NB4 (cell line): ENCODE results near the gene SEMA6A.

Source experiments
- DNase-seq: peaks from one replicate; pipeline ENCODE4 v3.0.0; 2010; ENCODE audit warnings: low read depth
- H3K4me3 ChIP-seq: one replicate; pipeline ENCODE4 v1.5.1; 2011; ENCODE audit warnings: mild to moderate bottlenecking, low read depth, low read length, moderate library complexity
- MYC ChIP-seq: IDR thresholded peaks from 2 replicates; pipeline ENCODE4 v1.6.1; 2011; ENCODE audit warnings: low read depth, low read length
- POLR2A ChIP-seq: IDR thresholded peaks from 2 replicates; pipeline ENCODE4 v1.6.1; 2011; ENCODE audit warnings: mild to moderate bottlenecking; ENCODE audit not compliant: insufficient read length; ENCODE audit errors: extremely low read depth
- TF ChIP-seq, protein P1 (sequence below): IDR thresholded peaks from 2 replicates; pipeline ENCODE4 v1.6.1; 2011; ENCODE audit warnings: low read depth, low read length
- TF ChIP-seq, protein P2 (sequence below): IDR thresholded peaks from one replicate; pipeline ENCODE4 v1.5.1; 2012; ENCODE audit warnings: low read depth, low read length

Gene SEMA6A, protein sequence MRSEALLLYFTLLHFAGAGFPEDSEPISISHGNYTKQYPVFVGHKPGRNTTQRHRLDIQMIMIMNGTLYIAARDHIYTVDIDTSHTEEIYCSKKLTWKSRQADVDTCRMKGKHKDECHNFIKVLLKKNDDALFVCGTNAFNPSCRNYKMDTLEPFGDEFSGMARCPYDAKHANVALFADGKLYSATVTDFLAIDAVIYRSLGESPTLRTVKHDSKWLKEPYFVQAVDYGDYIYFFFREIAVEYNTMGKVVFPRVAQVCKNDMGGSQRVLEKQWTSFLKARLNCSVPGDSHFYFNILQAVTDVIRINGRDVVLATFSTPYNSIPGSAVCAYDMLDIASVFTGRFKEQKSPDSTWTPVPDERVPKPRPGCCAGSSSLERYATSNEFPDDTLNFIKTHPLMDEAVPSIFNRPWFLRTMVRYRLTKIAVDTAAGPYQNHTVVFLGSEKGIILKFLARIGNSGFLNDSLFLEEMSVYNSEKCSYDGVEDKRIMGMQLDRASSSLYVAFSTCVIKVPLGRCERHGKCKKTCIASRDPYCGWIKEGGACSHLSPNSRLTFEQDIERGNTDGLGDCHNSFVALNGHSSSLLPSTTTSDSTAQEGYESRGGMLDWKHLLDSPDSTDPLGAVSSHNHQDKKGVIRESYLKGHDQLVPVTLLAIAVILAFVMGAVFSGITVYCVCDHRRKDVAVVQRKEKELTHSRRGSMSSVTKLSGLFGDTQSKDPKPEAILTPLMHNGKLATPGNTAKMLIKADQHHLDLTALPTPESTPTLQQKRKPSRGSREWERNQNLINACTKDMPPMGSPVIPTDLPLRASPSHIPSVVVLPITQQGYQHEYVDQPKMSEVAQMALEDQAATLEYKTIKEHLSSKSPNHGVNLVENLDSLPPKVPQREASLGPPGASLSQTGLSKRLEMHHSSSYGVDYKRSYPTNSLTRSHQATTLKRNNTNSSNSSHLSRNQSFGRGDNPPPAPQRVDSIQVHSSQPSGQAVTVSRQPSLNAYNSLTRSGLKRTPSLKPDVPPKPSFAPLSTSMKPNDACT

DNA sequence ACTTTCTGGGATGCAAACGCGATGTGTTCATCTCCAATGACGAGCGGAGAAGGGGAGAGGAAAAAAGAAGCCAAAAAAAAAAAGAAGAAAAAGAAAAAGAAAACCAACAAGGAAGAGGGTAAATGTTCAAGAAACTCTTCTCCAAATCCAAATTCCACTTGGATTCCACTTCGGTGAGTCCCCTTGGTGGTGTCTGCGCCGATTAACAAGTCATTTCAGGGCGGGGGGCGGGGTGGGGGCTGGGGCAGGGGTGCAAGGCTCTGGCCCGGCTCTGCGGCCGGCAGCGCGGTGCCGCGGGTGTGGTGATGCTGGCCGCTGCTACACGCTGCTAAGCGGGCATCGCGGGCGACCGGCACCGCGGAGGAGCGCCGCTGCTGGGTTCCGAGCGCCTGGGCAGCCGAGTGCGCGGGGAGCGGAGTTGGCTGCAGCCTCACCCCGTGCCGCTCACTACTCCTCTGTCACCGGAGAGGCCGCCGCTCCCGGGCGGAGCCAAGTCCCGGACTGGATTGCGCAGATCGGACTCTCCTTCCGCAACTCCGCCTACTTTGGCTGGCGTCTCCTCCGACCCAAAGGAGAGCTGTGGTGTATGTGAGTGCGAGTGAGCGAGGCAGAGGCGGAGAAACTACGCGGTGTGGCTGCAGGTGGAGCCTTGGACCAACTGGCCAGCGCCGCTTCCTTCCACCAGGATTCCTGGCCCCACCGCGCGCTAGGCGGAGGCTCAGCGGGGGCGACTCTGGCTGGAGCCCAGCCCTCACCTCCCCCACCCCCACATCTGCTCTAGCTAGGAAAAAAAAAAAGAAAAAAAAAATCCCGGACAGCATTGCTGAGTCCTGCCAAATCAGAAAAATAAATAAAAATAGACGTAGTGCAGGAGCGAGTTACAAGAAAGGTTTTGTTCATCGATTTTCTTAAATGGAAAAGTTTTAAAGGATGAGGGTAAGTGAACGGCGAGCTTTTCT, at the start of gene SEMA6A:
TSS of gene SEMA6A (minus strand) at position 457 of the 959 bp plus-strand sequence. CDS start 69,879 bp downstream, outside the sequence.
- H3K4me3 ChIP-seq, result no peak within 1 kb of the TSS
- TF ChIP-seq POLR2A, result no peak
- no peak for TF ChIP-seq MYC
- TF ChIP-seq, protein P1, sequence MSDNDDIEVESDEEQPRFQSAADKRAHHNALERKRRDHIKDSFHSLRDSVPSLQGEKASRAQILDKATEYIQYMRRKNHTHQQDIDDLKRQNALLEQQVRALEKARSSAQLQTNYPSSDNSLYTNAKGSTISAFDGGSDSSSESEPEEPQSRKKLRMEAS, result no peak
- TF ChIP-seq, protein P2, sequence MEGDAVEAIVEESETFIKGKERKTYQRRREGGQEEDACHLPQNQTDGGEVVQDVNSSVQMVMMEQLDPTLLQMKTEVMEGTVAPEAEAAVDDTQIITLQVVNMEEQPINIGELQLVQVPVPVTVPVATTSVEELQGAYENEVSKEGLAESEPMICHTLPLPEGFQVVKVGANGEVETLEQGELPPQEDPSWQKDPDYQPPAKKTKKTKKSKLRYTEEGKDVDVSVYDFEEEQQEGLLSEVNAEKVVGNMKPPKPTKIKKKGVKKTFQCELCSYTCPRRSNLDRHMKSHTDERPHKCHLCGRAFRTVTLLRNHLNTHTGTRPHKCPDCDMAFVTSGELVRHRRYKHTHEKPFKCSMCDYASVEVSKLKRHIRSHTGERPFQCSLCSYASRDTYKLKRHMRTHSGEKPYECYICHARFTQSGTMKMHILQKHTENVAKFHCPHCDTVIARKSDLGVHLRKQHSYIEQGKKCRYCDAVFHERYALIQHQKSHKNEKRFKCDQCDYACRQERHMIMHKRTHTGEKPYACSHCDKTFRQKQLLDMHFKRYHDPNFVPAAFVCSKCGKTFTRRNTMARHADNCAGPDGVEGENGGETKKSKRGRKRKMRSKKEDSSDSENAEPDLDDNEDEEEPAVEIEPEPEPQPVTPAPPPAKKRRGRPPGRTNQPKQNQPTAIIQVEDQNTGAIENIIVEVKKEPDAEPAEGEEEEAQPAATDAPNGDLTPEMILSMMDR, result no peak
- peak; percentile 48 for DNase-seq

DNA sequence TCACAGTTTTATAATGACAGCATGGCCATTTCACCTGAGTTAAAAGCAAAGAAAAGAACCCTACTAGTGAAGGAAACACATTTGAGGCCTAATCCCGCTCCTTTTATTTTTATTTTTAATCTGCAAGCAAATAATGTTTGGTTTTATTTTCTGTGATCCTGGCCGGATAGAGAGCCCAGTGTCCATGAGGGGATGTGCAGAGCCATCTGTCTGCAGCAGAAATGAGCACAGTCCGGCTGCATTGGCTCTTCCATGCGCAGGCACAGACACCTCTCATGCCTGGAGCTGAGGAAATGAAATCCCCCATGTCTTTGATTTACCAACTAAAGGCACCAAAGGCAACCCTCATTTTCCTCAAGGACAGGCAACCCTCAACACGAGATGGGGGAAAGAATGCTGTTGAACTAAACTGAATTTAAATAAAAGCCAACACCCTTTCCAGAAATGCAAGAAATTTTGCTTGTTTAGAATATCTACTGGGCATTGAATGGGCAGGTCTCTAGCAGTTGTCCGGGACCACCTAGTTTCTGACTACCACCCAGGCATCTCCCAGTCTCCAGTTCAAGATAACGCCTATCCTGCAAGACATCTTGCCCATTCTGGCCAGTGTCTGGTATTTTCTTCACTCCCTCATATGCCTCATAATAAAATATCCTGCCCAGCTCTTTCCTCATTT, 47.9 kb upstream of the SEMA6A start:
- no peak for DNase-seq
- H3K4me3 ChIP-seq, result no peak overlapping the region
- TF ChIP-seq, protein P1, result no peak
- TF ChIP-seq POLR2A (no peak), MYC (no peak)
- TF ChIP-seq, protein P2, result no peak

DNA sequence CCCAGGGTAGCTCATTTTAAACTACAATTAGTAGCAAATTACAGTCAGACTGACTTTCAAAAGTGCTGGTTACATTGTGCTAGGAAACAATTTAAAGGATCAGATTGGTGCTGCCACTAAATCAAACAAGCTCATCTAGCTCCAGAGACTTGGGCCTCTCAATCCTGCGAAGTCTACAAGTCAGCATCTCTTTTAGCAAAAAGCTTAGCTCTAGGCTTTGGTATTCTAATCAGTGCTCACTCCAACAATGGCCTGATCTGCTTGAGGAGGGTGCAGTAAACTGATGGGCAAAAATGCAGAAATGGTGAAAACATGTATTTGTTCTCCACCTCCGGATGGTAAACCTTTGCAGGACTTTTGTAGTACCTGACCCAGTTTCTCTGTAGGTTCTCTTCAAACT, 47.0 kb upstream of the SEMA6A start:
- no peak for DNase-seq
- no peak overlapping the region for H3K4me3 ChIP-seq
- no peak for TF ChIP-seq MYC
- TF ChIP-seq, protein P1, result no peak
- TF ChIP-seq, protein P2, result no peak
- TF ChIP-seq POLR2A, result no peak

DNA sequence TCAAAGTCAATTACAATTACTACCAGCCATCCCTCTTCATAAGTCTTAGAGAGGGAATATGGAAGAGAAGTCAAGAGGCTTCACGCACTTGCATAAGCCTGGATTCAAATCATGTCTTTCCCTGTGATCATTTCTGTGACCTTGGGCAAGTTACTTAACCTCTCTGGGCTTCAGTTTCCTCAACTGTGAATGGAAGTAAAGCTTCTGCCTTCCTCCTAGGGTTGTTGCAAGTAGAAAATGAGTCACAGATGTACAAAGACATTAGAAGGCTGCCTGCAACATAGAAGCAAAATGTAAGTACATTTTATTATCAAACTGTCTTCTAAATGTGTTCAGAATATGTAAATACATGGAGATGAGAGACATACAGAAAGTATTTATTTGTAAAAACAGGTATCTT, 42.3 kb upstream of the SEMA6A start:
- TF ChIP-seq, protein P2, result no peak
- TF ChIP-seq POLR2A (no peak), MYC (no peak)
- TF ChIP-seq, protein P1, result no peak
- no peak overlapping the region for H3K4me3 ChIP-seq
- no peak for DNase-seq
